ENCODE results near the gene PLXND1.

DNA sequence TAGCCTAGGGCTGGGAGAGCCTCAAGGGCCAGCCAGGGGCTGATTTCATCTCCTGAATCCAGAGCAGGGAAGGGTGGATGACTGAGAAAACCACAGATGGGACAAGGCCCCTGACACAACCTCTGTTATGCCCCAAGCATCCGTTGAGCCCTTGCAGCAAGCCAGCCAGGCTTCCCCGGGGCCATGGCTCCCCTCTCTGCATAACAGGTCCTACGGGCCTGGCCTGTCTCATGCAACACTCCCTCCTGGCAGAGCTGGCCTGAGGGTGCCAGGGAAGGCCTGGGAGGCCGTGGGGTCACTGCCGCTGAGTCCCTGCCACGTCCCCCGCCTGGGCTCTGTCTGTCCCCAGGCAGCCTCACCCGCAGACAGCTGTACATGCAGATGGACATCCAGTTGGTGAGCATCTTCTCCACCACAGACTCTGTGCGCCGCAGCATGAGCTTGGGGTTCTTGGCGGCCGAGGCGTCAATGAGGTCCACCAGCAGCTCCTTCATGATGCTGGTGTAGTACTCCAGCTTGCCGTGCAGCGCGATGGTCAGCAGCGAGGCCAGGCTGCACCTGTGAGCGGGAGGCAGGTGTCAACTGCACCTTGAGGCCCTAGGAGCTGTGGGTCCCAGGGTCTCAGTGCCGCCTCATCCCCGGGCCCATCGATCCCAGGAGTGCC is 41.4 kb downstream of the PLXND1 start:
- TF ChIP-seq, protein P1, sequence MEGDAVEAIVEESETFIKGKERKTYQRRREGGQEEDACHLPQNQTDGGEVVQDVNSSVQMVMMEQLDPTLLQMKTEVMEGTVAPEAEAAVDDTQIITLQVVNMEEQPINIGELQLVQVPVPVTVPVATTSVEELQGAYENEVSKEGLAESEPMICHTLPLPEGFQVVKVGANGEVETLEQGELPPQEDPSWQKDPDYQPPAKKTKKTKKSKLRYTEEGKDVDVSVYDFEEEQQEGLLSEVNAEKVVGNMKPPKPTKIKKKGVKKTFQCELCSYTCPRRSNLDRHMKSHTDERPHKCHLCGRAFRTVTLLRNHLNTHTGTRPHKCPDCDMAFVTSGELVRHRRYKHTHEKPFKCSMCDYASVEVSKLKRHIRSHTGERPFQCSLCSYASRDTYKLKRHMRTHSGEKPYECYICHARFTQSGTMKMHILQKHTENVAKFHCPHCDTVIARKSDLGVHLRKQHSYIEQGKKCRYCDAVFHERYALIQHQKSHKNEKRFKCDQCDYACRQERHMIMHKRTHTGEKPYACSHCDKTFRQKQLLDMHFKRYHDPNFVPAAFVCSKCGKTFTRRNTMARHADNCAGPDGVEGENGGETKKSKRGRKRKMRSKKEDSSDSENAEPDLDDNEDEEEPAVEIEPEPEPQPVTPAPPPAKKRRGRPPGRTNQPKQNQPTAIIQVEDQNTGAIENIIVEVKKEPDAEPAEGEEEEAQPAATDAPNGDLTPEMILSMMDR (IDR thresholded peaks at IDR 0.05; ENCODE audit: low read depth, low read length) = no peak
- no peak for TF ChIP-seq EZH2phosphoT487 (IDR thresholded peaks at IDR 0.05; ENCODE audit: low read depth)
